Measurements from ENCODE around the gene DCAKD.
"Not testable (repeated sequence)": the region's sequence is repeated elsewhere in the genome, so short reads cannot be mapped to it uniquely, and the experiment has no call there.

DCAKD gene

GRCh38 chr17:45060382-45060796, 9.0 kb upstream of the DCAKD start:
- peak overlapping the region; percentile 91 for H3K4me3 ChIP-seq

GRCh38 chr17:45052052-45052772, 780 bp upstream of the DCAKD start:
- TF ChIP-seq EZH2 (IDR thresholded peaks at IDR 0.05) (no peak), FOXP2 (optimal IDR thresholded peaks at IDR 0.05; ENCODE audit: control extremely low read depth, extremely low read length, insufficient read depth) (no peak), POLR2AphosphoS5 (IDR thresholded peaks at IDR 0.05; ENCODE audit: borderline replicate concordance, low read depth, low read length) (peak; percentile 33; the same call in 1 of the 2 replicates)
- no peaks in the 10 kb centered on the region for H3K36me3 ChIP-seq (ENCODE audit: insufficient read depth, low read length)
- H3K9me3 ChIP-seq (ENCODE audit: low read depth, low read length), result no peaks in the 10 kb centered on the region
- H3K4me3 ChIP-seq, result peak overlapping the region; percentile 80
- DNase-seq (ENCODE audit: low read depth, low spot score), result no peak
- H3K9ac ChIP-seq (ENCODE audit: insufficient read length), result peak overlapping the region; percentile 83
- peak overlapping the region; percentile 82 for H3K27ac ChIP-seq

More at GRCh38 chr17:45060382-45060796, 9.0 kb upstream of the DCAKD start:
- peaks cover 13% of the 10 kb centered on the region for H3K36me3 ChIP-seq (ENCODE audit: insufficient read depth, low read length)
- no peak for TF ChIP-seq POLR2AphosphoS5 (IDR thresholded peaks at IDR 0.05; ENCODE audit: borderline replicate concordance, low read depth, low read length)
- TF ChIP-seq EZH2 (IDR thresholded peaks at IDR 0.05), result no peak
- H3K27ac ChIP-seq, result peak overlapping the region; percentile 83
- H3K9me3 ChIP-seq (ENCODE audit: low read depth, low read length), result no peaks in the 10 kb centered on the region
- DNase-seq (ENCODE audit: low read depth, low spot score), result no peak
- peak overlapping the region; percentile 92 for H3K9ac ChIP-seq (ENCODE audit: insufficient read length)

GRCh38 chr17:45051720-45052051, 254 bp upstream of the DCAKD start:
- H3K9me3 ChIP-seq (ENCODE audit: low read depth, low read length); H3K36me3 ChIP-seq (ENCODE audit: insufficient read depth, low read length); H3K27ac ChIP-seq; DNase-seq (ENCODE audit: low read depth, low spot score); H3K9ac ChIP-seq (ENCODE audit: insufficient read length): not testable (repeated sequence)
- peak overlapping the region; percentile 80 for H3K4me3 ChIP-seq

- H3K9ac ChIP-seq (ENCODE audit: insufficient read length), result peak overlapping the region; percentile 94
- peak overlapping the region; percentile 81 for H3K4me3 ChIP-seq
- no peak for TF ChIP-seq FOXP2 (optimal IDR thresholded peaks at IDR 0.05; ENCODE audit: control extremely low read depth, extremely low read length, insufficient read depth)
- no peak for TF ChIP-seq EZH2 (IDR thresholded peaks at IDR 0.05)
- TF ChIP-seq POLR2AphosphoS5 (IDR thresholded peaks at IDR 0.05; ENCODE audit: borderline replicate concordance, low read depth, low read length), result no peak; the same call in 1 of the 2 replicates
- DNase-seq (ENCODE audit: low read depth, low spot score), result no peak
- H3K9me3 ChIP-seq (ENCODE audit: low read depth, low read length), result no peaks in the 10 kb centered on the region
- peak overlapping the region; percentile 92 for H3K27ac ChIP-seq
- H3K36me3 ChIP-seq (ENCODE audit: insufficient read depth, low read length), result no peaks in the 10 kb centered on the region
These were observed 862 bp downstream of the DCAKD start for GRCh38 chr17:45050481-45051059.

GRCh38 chr17:45048795-45049563, 2.5 kb downstream of the DCAKD start:
- no peaks in the 10 kb centered on the region for H3K36me3 ChIP-seq (ENCODE audit: insufficient read depth, low read length)
- no peak for TF ChIP-seq FOXP2 (optimal IDR thresholded peaks at IDR 0.05; ENCODE audit: control extremely low read depth, extremely low read length, insufficient read depth)
- TF ChIP-seq POLR2AphosphoS5 (IDR thresholded peaks at IDR 0.05; ENCODE audit: borderline replicate concordance, low read depth, low read length), result no peak
- no peak for DNase-seq (ENCODE audit: low read depth, low spot score)
- no peaks in the 10 kb centered on the region for H3K9me3 ChIP-seq (ENCODE audit: low read depth, low read length)
- H3K9ac ChIP-seq (ENCODE audit: insufficient read length), result no peak overlapping the region
- H3K27ac ChIP-seq, result no peak overlapping the region
- H3K4me3 ChIP-seq, result no peak overlapping the region

GRCh38 chr17:45046537-45047125, 4.8 kb downstream of the DCAKD start:
- no peak overlapping the region for H3K9ac ChIP-seq (ENCODE audit: insufficient read length)
- H3K4me3 ChIP-seq, result no peak overlapping the region
- DNase-seq (ENCODE audit: low read depth, low spot score), result no peak
- no peaks in the 10 kb centered on the region for H3K9me3 ChIP-seq (ENCODE audit: low read depth, low read length)
- no peaks in the 10 kb centered on the region for H3K36me3 ChIP-seq (ENCODE audit: insufficient read depth, low read length)
- TF ChIP-seq FOXP2 (optimal IDR thresholded peaks at IDR 0.05; ENCODE audit: control extremely low read depth, extremely low read length, insufficient read depth) (no peak), EZH2 (IDR thresholded peaks at IDR 0.05) (no peak), POLR2AphosphoS5 (IDR thresholded peaks at IDR 0.05; ENCODE audit: borderline replicate concordance, low read depth, low read length) (no peak)
- H3K27ac ChIP-seq, result peak overlapping the region; percentile 55

- DNase-seq (ENCODE audit: low read depth, low spot score), result no peak
- Histone ChIP-seq H3K36me3 (ENCODE audit: insufficient read depth, low read length) (no peaks in the 10 kb centered on the region), H3K9ac (ENCODE audit: insufficient read length) (no peak overlapping the region), H3K4me3 (no peak overlapping the region), H3K9me3 (ENCODE audit: low read depth, low read length) (no peaks in the 10 kb centered on the region), H3K27ac (no peak overlapping the region)
- no peak for TF ChIP-seq POLR2AphosphoS5 (IDR thresholded peaks at IDR 0.05; ENCODE audit: borderline replicate concordance, low read depth, low read length)
- no peak for TF ChIP-seq EZH2 (IDR thresholded peaks at IDR 0.05)
- no peak for TF ChIP-seq FOXP2 (optimal IDR thresholded peaks at IDR 0.05; ENCODE audit: control extremely low read depth, extremely low read length, insufficient read depth)
These were observed 7.5 kb downstream of the DCAKD start for GRCh38 chr17:45043813-45044540.
